SK-N-SH (cell line): ENCODE results near the gene KAT14. TPM values are rescaled to one million over a fixed set of nuclear protein-coding genes. Genes with fewer than 3 reads are reported as not detected.

ENCODE experiments used
- CTCF ChIA-PET: fragments of 300-600, 350-600 bp; formaldehyde crosslinking; extraction: SDS; loops from one replicate; lab custom pipeline; 2021; lab: Yijun Ruan, JAX
- POLR2A ChIA-PET: fragments of 350-600 bp; sonication (Branson Sonifier 250); formaldehyde crosslinking; extraction: SDS; loops from one replicate; lab custom pipeline; 2020; ENCODE audit warnings: antibody characterized with exemption, inconsistent platforms; lab: Yijun Ruan, JAX
- DNase-seq: peaks from one replicate; pipeline ENCODE4 v3.0.0; 2012
- H2AFZ ChIP-seq: fragments of 200-600 bp; sonication (generic); 2 replicates; pipeline ENCODE4 v1.8.1; 2016; ENCODE audit warnings: antibody characterized with exemption, mild to moderate bottlenecking, low read depth
- H3F3A ChIP-seq: fragments of 200-600 bp; sonication (generic); replicated peaks from 2 replicates; pipeline ENCODE3; 2016; ENCODE audit warnings: antibody characterized with exemption, mild to moderate bottlenecking; ENCODE audit not compliant: insufficient read depth
- H3K27ac ChIP-seq, 2 experiments: fragments of 200-500 bp in 1 of 2; fragments of 200-600 bp in 1 of 2; sonication (Bioruptor generic) in 1 of 2; sonication (generic), shearing (Covaris generic) in 1 of 2; 2 replicates each; pipeline versions ENCODE4 v1.5.1 to v1.6.1; 2014 to 2016; ENCODE audit warnings: low read depth in 2 of 2, inconsistent platforms in 1 of 2, low read length in 1 of 2, mild to moderate bottlenecking in 1 of 2, mixed read lengths in 1 of 2
- H3K27me3 ChIP-seq: fragments of 200-600 bp; sonication (generic), shearing (Covaris generic); 2 replicates; pipeline ENCODE4 v1.6.1; 2016; ENCODE audit warnings: mixed run types; ENCODE audit not compliant: insufficient read depth
- H3K36me3 ChIP-seq, 2 experiments: fragments of 200-500 bp in 1 of 2; fragments of 200-600 bp in 1 of 2; sonication (Bioruptor generic) in 1 of 2; sonication (generic) in 1 of 2; replicated peaks in 1 of 2; 2 replicates each; pipeline versions ENCODE3 to v1.5.1; 2014 to 2016; ENCODE audit warnings: low read length in 1 of 2, mild to moderate bottlenecking in 1 of 2; ENCODE audit not compliant: insufficient read depth in 2 of 2, control insufficient read depth in 1 of 2
- H3K4me1 ChIP-seq, 2 experiments: fragments of 200-500 bp in 1 of 2; fragments of 200-600 bp in 1 of 2; sonication (Bioruptor generic) in 1 of 2; sonication (generic), shearing (Covaris generic) in 1 of 2; 2 replicates each; pipeline versions ENCODE4 v1.5.1 to v1.6.1; 2014 to 2016; ENCODE audit warnings: low read depth in 1 of 2, low read length in 1 of 2, mixed run types in 1 of 2; ENCODE audit not compliant: insufficient read depth in 2 of 2, control insufficient read depth in 1 of 2
- H3K4me2 ChIP-seq: fragments of 200-600 bp; sonication (generic), shearing (Covaris generic); 2 replicates; pipeline ENCODE4 v1.6.1; 2017; ENCODE audit warnings: mixed run types
- H3K4me3 ChIP-seq, 2 experiments: fragments of 200-500 bp in 1 of 2; fragments of 200-600 bp in 1 of 2; sonication (Bioruptor generic) in 1 of 2; sonication (generic), shearing (Covaris generic) in 1 of 2; 2 replicates each; pipeline versions ENCODE4 v1.5.1 to v1.8.1; 2014 to 2016; ENCODE audit warnings: low read depth in 2 of 2, inconsistent platforms in 1 of 2, low read length in 1 of 2, mild to moderate bottlenecking in 1 of 2, mixed read lengths in 1 of 2, moderate library complexity in 1 of 2
- H3K79me2 ChIP-seq: fragments of 200-600 bp; sonication (generic); 2 replicates; pipeline ENCODE4 v1.8.1; 2017; ENCODE audit warnings: mild to moderate bottlenecking; ENCODE audit not compliant: insufficient read depth
- H3K9ac ChIP-seq: fragments of 200-600 bp; sonication (generic); 2 replicates; pipeline ENCODE4 v1.6.1; 2017; ENCODE audit warnings: mixed run types
- H3K9me2 ChIP-seq: fragments of 200-600 bp; sonication (generic); 2 replicates; pipeline ENCODE4 v1.6.1; 2017; ENCODE audit warnings: mixed run types
- H3K9me3 ChIP-seq: fragments of 200-600 bp; sonication (generic); 2 replicates; pipeline ENCODE4 v1.6.1; 2017; ENCODE audit warnings: mixed run types, mild to moderate bottlenecking, moderate library complexity
- H4K20me1 ChIP-seq: fragments of 200-600 bp; sonication (generic); 2 replicates; pipeline ENCODE4 v1.6.1; 2017; ENCODE audit warnings: mild to moderate bottlenecking, mixed run types; ENCODE audit not compliant: insufficient read depth
- FOXM1 ChIP-seq: IDR thresholded peaks from 2 replicates; pipeline ENCODE4 v1.4.0; 2012; ENCODE audit warnings: low read depth, mild to moderate bottlenecking
- ZBTB33 ChIP-seq: IDR thresholded peaks from 2 replicates; pipeline ENCODE4 v1.4.0; 2012; ENCODE audit warnings: low read depth, borderline replicate concordance
- WGBS: methylation state at CpG from one replicate; pipeline ENCODE4 v1.1.6; 2017; ENCODE audit warnings: low lambda C conversion rate; 5-methylcytosine and 5-hydroxymethylcytosine counted together
- polyA plus RNA-seq, 3 experiments: library from polyadenylated mRNA; depleted of rRNA; stranded (reverse); fragments of >200 nt; gene quantifications; 2 replicates each; pipeline ENCODE4 v1.2.3, GENCODE V29; 2012
- small RNA-seq, 7 experiments: library from RNA; depleted of rRNA; stranded (forward); fragments of <200 nt; gene quantifications; one replicate each; pipeline ENCODE3, GENCODE V24; 2012

Gene KAT14
- polyA plus RNA-seq, 1 of the 3 experiments (the other 2 are of a cell fraction) = 7.3 TPM

- Histone ChIP-seq H3K9me3 (no peaks in the 10 kb centered on the region), H3K36me3 (no peaks in the 10 kb centered on the region), H3F3A (no peaks in the 10 kb centered on the region), H3K4me1 (no peaks in the 10 kb centered on the region), H3K9me2 (no peaks in the 10 kb centered on the region), H3K27me3 (peaks cover 7% of the 10 kb centered on the region; the same call in 1 of the 2 replicates), H3K4me2 (no peak overlapping the region), H4K20me1 (no peaks in the 10 kb centered on the region), H3K27ac (no peak overlapping the region), H3K9ac (no peak overlapping the region), H2AFZ (no peak overlapping the region), H3K4me3 (no peak overlapping the region), H3K79me2 (no peaks in the 10 kb centered on the region)
- 4% methylated on average over 3 of the region's 3 CpGs for WGBS
- no peak for DNase-seq
- POLR2A ChIA-PET = no interaction called here
- TF ChIP-seq ZBTB33 (no peak), FOXM1 (no peak)
- CTCF ChIA-PET = interaction anchor here (0.6 kb wide), 1 partner anchor 73 kb away, joined by 3 read pairs; no protein-coding TSS in a partner anchor
Observed at GRCh38 chr20:18233408-18233943, 95.8 kb downstream of the KAT14 start.

Small RNA genes lying within 50 kb of the gene (small RNA-seq; reads per million reads assigned to genes)
- gene RF00019 = 0 reads per million in 7 experiments
- gene RNU7-137P = 0 reads per million in 7 experiments

Other genes starting within 250 kb of the KAT14 start
- gene SNX5, start 169.1 kb upstream of the KAT14 start, polyA plus RNA-seq (2012; rRNA removed) = 69.2 and 76.2 TPM in 2 replicates
- gene MGME1, start 168.8 kb upstream of the KAT14 start, polyA plus RNA-seq (2012; rRNA removed) = 7.9 and 10.2 TPM in 2 replicates
- gene OVOL2, start 79.9 kb upstream of the KAT14 start, polyA plus RNA-seq (2012; rRNA removed) = not detected in 2 replicates
- gene PET117, start within 50 bp of the KAT14 start, polyA plus RNA-seq (2012; rRNA removed) = 12.6 and 13.5 TPM in 2 replicates
- 15.5 and 20.6 TPM in 2 replicates for gene ZNF133, start 150.7 kb downstream of the KAT14 start, polyA plus RNA-seq (2012; rRNA removed)